Endothelial cell of umbilical vein (primary cell): ENCODE measurements around the gene RFLNA. TPM values are rescaled to one million over a fixed set of nuclear protein-coding genes. Genes with fewer than 3 reads are reported as not detected.

ENCODE experiments used
- BruUV-seq: library from RNA; stranded (reverse); fragments of 400-500 nt; replicated peaks from 2 replicates; lab custom pipeline; 2021; lab: Mats Ljungman, UMichigan
- CTCF ChIA-PET: fragments of 300-600, 350-600 bp; sonication (Branson Sonifier 250); formaldehyde crosslinking; loops from one replicate; lab custom pipeline; 2021; ENCODE audit warnings: antibody characterized with exemption, inconsistent platforms; lab: Charles Lee
- POLR2A ChIA-PET: fragments of 300-600, 350-600 bp; sonication (Branson Sonifier 250); formaldehyde crosslinking; loops from one replicate; lab custom pipeline; 2021; ENCODE audit warnings: antibody characterized with exemption, inconsistent platforms; lab: Charles Lee
- DNase-seq: peaks from one replicate; pipeline ENCODE4 v3.0.0-alpha.2; 2011; ENCODE audit warnings: low read depth, low spot score
- FAIRE-seq: peaks from 2 replicates; lab custom pipeline; 2011; peaks lifted over from hg19 to GRCh38; lab: Jason Lieb, UNC
- H2AFZ ChIP-seq: 2 replicates; pipeline ENCODE4 v1.6.0; 2012; ENCODE audit warnings: low read depth, low read length, control low read depth, inconsistent platforms
- H3K27ac ChIP-seq: 2 replicates; pipeline ENCODE4 v1.5.1; 2011; ENCODE audit warnings: low read depth, mild to moderate bottlenecking, control low read depth, low read length, moderate library complexity; ENCODE audit not compliant: insufficient read depth
- H3K27me3 ChIP-seq, 2 experiments: 2 replicates each; pipeline versions ENCODE4 v1.6.0 to v1.6.1; 2011; ENCODE audit warnings: low read length in 2 of 2, mixed read lengths in 1 of 2; ENCODE audit not compliant: control insufficient read depth in 2 of 2, insufficient read depth in 2 of 2
- H3K36me3 ChIP-seq, 2 experiments: 2 replicates in 1 of 2; 3 replicates in 1 of 2; pipeline ENCODE4 v1.5.1; 2011; ENCODE audit warnings: low read length in 2 of 2, mild to moderate bottlenecking in 1 of 2, moderate library complexity in 1 of 2; ENCODE audit not compliant: control insufficient read depth in 2 of 2, insufficient read depth in 2 of 2; ENCODE audit errors: extremely low read depth in 1 of 2
- H3K4me1 ChIP-seq: 3 replicates; pipeline ENCODE4 v1.5.1; 2011; ENCODE audit warnings: mild to moderate bottlenecking, low read length; ENCODE audit not compliant: control insufficient read depth, insufficient read depth; ENCODE audit errors: extremely low read depth
- H3K4me2 ChIP-seq: 2 replicates; pipeline ENCODE4 v1.6.1; 2011; ENCODE audit warnings: low read length, control low read depth, mixed read lengths; ENCODE audit not compliant: insufficient read depth
- H3K4me3 ChIP-seq, 3 experiments: fragments of 200-600 bp in 1 of 3; sonication (generic), shearing (Covaris generic) in 1 of 3; replicated peaks in 1 of 3; 2 replicates each; pipeline ENCODE4 v1.5.1; 2011 to 2016; ENCODE audit warnings: control low read depth in 3 of 3, low read length in 3 of 3, mild to moderate bottlenecking in 2 of 3, inconsistent platforms in 1 of 3, low read depth in 1 of 3, moderate library complexity in 1 of 3; ENCODE audit not compliant: insufficient read depth in 1 of 3
- H3K79me2 ChIP-seq: 2 replicates; pipeline ENCODE4 v1.6.0; 2012; ENCODE audit warnings: low read length, inconsistent platforms; ENCODE audit not compliant: control insufficient read depth, insufficient read depth
- H3K9ac ChIP-seq: replicated peaks from 2 replicates; pipeline ENCODE3; 2011; ENCODE audit warnings: low read length, control low read depth; ENCODE audit not compliant: insufficient read depth; ENCODE audit errors: extremely low read depth
- H3K9me1 ChIP-seq: replicated peaks from 3 replicates; pipeline ENCODE4 v1.6.0; 2011; ENCODE audit warnings: mild to moderate bottlenecking, low read length; ENCODE audit not compliant: control insufficient read depth, insufficient read depth; ENCODE audit errors: extremely low read depth
- H3K9me3 ChIP-seq: replicated peaks from 2 replicates; pipeline ENCODE4 v1.5.1; 2012; ENCODE audit warnings: low read length, inconsistent platforms; ENCODE audit not compliant: control insufficient read depth, insufficient read depth
- H4K20me1 ChIP-seq: replicated peaks from 2 replicates; pipeline ENCODE3; 2011; ENCODE audit warnings: mild to moderate bottlenecking, low read length; ENCODE audit not compliant: control insufficient read depth, insufficient read depth; ENCODE audit errors: extremely low read depth
- EZH2 ChIP-seq: IDR thresholded peaks from 2 replicates; pipeline ENCODE4 v1.6.1; 2012; ENCODE audit warnings: borderline replicate concordance, low read depth, mild to moderate bottlenecking, moderate library complexity, low read length, inconsistent platforms; ENCODE audit not compliant: severe bottlenecking
- JUN ChIP-seq: IDR thresholded peaks from 2 replicates; pipeline ENCODE4 v1.6.1; 2011; ENCODE audit warnings: borderline replicate concordance, low read depth; ENCODE audit not compliant: insufficient read length, insufficient read depth
- MAX ChIP-seq: IDR thresholded peaks from 2 replicates; pipeline ENCODE4 v1.6.1; 2011; ENCODE audit not compliant: insufficient read depth, insufficient read length
- MYC ChIP-seq: IDR thresholded peaks from one replicate; pipeline ENCODE4 v1.6.1; 2011; ENCODE audit warnings: mild to moderate bottlenecking, low read depth, low read length
- POLR2A ChIP-seq: IDR thresholded peaks from 2 replicates; pipeline ENCODE4 v1.6.1; 2012; ENCODE audit warnings: low read depth, mild to moderate bottlenecking, control low read depth, low read length
- POLR2AphosphoS5 ChIP-seq: IDR thresholded peaks from 2 replicates; pipeline ENCODE4 v1.6.1; 2012; ENCODE audit warnings: low read depth, mild to moderate bottlenecking, control low read depth, low read length, moderate library complexity; ENCODE audit not compliant: insufficient read depth
- dilution Hi-C: fragments of 300-500 bp; cut with MboI; formaldehyde crosslinking; loops from one replicate; pipeline ENCODE4 v1.15.0; 2019; ENCODE audit warnings: low sequenced_read_pairs; ENCODE audit not compliant: extremely low pct_ligation_motif_present
- intact Hi-C: fragments of 100-400 bp; cut with micrococcal nuclease; formaldehyde crosslinking; loops from one replicate; pipeline ENCODE4 v1.10.0; 2022
- polyA plus RNA-seq, 4 experiments: library from polyadenylated mRNA; depleted of rRNA in 3 of 4; stranded (reverse) in 3 of 4; unstranded in 1 of 4; fragments of >200 nt; gene quantifications; 2 replicates each; pipeline versions ENCODE4 v1.2.1 to v1.2.3, GENCODE V29; 2011 to 2012; ENCODE audit warnings: missing spikeins in 1 of 4
- total RNA-seq: library from RNA; stranded (reverse); gene quantifications from 2 replicates; pipeline ENCODE4 v1.2.3, GENCODE V29; 2021

RFLNA gene
- total and polyA plus RNA-seq, 2 donors (not counting 3 experiments of a cell fraction or from before 2014, with no cell fraction given) = 19.7 to 24.5 TPM

- Histone ChIP-seq H3K27me3 (no peaks in the 10 kb centered on the region), H3K9ac (no peak overlapping the region), H3K79me2 (no peaks in the 10 kb centered on the region), H3K4me2 (no peak overlapping the region), H3K9me3 (no peaks in the 10 kb centered on the region), H3K36me3 (peaks cover 18 to 43% of the 10 kb centered on the region in 2 experiments), H3K9me1 (no peaks in the 10 kb centered on the region), H3K27ac (no peak overlapping the region), H4K20me1 (no peaks in the 10 kb centered on the region), H3K4me1 (no peaks in the 10 kb centered on the region), H3K4me3 (no peak overlapping the region), H2AFZ (no peak overlapping the region)
- CTCF ChIA-PET = no interaction called here
- dilution Hi-C loops (no loop called here), intact Hi-C loops (no loop called here)
- POLR2A ChIA-PET = no interaction called here
- DNase-seq (no peak), FAIRE-seq (no peak)
- no peak for TF ChIP-seq EZH2
- no peak for TF ChIP-seq POLR2A
- no peak for TF ChIP-seq MAX
- no peak for TF ChIP-seq MYC
- no peak for TF ChIP-seq POLR2AphosphoS5
- no peak for TF ChIP-seq JUN
- no TSS peak for BruUV-seq
Measured at GRCh38 chr12:124334266-124334665, 39.4 kb downstream of the RFLNA start.

GRCh38 chr12:124334976-124335375 lies 40.1 kb downstream of the RFLNA start:
- no peak for TF ChIP-seq MYC
- TF ChIP-seq POLR2AphosphoS5 = no peak
- no peak for TF ChIP-seq JUN
- CTCF ChIA-PET = no interaction called here
- no TSS peak for BruUV-seq

More at GRCh38 chr12:124334976-124335375, 40.1 kb downstream of the RFLNA start:
- Histone ChIP-seq H3K27ac (no peak overlapping the region), H3K9me3 (no peaks in the 10 kb centered on the region), H3K4me1 (no peaks in the 10 kb centered on the region), H3K9me1 (no peaks in the 10 kb centered on the region), H3K9ac (no peak overlapping the region), H3K36me3 (peaks cover 18 to 44% of the 10 kb centered on the region in 2 experiments), H3K79me2 (no peaks in the 10 kb centered on the region), H3K27me3 (no peaks in the 10 kb centered on the region), H2AFZ (no peak overlapping the region), H3K4me3 (no peak overlapping the region), H4K20me1 (no peaks in the 10 kb centered on the region), H3K4me2 (no peak overlapping the region)
- intact Hi-C loops = no loop called here
- no peak for FAIRE-seq
- POLR2A ChIA-PET = no interaction called here
- DNase-seq = no peak
- dilution Hi-C loops = no loop called here
